SHP77 (cell line): ENCODE results near the gene PMPCB.
"Not testable (repeated sequence)": the region's sequence is repeated elsewhere in the genome, so short reads cannot be mapped to it uniquely, and the experiment has no call there.

Experiments
- DNase-seq, 2 experiments: peaks; one replicate each; lab custom pipeline; 2025; lab: John Stamatoyannopoulos, UW

The PMPCB gene

GRCh38 chr7:103296901-103297836 lies at the start of gene PMPCB:
TSS of gene PMPCB (plus strand) at chr7:103297435. CDS start at chr7:103297460, 25 bp downstream.
- DNase-seq, result peak; percentile 77 to 87

GRCh38 chr7:103253699-103254506 lies 43.3 kb upstream of the PMPCB start:
- not testable (repeated sequence) for DNase-seq

GRCh38 chr7:103264054-103264453 lies 33.2 kb upstream of the PMPCB start:
- not testable (repeated sequence) for DNase-seq

- DNase-seq, result not testable (repeated sequence)
Measured at GRCh38 chr7:103266229-103266628, 31.0 kb upstream of the PMPCB start.

DNA sequence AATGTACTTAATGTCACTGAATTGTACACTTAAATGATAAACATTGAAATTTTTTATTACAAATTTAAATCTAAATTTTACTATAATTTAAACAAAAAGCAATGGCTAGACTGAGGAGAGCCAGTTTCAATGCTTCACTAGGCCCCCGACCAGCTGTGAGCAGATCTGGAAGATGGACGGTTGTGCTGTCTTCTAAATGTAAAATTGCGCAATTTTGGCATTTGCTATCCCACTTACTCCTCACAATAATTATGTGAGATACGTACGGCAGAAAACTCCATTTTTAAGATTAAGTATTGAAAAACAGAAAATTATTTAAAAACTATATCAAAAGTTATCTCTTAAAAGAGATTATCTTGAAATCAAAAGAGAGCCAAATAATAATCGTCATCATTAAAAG lies 23.9 kb upstream of the PMPCB start:
- DNase-seq, result not testable (repeated sequence)

GRCh38 chr7:103274867-103275266 lies 22.4 kb upstream of the PMPCB start:
- DNase-seq, result not testable (repeated sequence)

- not testable (repeated sequence) for DNase-seq
Measured at GRCh38 chr7:103278195-103278594, 19.0 kb upstream of the PMPCB start.

DNA sequence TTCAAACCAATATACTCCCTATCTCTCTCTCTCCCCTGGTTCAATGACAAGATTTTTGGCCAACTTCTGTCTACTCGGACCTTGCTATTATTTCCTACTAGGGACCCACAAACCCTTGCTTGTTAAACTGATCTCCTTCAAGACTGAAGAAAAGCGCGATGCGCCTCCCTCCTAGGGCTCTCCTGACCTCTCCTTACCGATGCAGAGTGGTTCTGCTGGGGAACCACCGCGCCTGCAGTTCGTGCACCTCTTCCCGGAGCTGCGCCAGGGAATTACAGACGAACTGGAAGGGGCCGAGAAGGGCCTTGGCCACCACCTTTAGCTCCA lies 17.6 kb upstream of the PMPCB start:
- DNase-seq, result not testable (repeated sequence)

GRCh38 chr7:103279963-103280802 lies 17.1 kb upstream of the PMPCB start:
- not testable (repeated sequence) for DNase-seq

- DNase-seq, result not testable (repeated sequence)
Measured at GRCh38 chr7:103280803-103281155, 16.5 kb upstream of the PMPCB start.

DNA sequence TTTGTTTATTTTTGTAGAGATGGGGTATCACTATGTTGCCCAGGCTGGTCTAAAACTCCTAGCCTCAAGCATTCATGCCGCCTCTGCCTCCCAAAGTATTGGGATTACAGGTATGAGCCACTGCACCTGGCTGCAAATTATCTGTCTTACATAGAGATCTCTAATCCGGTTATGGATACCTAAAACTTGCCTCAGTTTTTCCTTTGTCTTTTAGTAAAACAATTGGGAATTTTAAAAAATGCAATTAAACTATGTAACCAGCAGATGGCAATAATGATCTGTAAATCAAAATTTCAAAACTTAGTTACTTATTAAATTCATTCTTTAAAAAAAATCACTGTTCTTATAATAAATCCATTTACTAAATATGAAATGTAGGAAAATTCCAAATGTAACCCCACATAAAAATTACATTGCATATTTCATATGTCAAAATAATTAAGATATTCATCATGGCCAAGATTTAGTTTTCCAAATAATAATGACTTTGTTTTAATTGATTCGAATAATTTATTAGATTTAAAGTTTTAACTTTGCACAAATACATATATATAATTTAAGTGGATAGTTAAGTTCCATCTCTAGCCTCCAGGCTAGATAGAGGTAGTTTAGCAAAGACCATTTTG lies 14.3 kb upstream of the PMPCB start:
- not testable (repeated sequence) for DNase-seq

DNA sequence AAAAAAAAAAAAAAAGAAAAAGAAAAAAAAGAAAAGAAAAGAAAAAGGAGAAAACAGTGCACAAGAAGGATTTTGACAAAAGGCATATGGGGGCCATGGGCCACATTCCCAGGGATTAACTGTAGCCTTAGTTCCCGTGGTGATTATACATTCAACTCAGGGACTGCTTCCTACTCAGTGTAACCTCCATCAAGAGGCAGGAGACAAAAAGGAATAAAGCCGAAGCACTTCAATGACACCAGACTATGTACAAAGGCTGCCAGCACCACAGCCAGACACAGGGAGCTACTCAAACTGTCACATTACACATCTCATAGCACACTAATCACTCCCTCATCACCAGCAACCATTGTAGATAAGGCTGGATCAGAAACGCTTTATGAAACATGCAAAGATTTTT lies 5.1 kb upstream of the PMPCB start:
- no peak for DNase-seq

GRCh38 chr7:103293526-103293925 lies 3.7 kb upstream of the PMPCB start:
- DNase-seq, result no peak

GRCh38 chr7:103297837-103298179 lies 573 bp downstream of the PMPCB start:
- no peak for DNase-seq

DNA sequence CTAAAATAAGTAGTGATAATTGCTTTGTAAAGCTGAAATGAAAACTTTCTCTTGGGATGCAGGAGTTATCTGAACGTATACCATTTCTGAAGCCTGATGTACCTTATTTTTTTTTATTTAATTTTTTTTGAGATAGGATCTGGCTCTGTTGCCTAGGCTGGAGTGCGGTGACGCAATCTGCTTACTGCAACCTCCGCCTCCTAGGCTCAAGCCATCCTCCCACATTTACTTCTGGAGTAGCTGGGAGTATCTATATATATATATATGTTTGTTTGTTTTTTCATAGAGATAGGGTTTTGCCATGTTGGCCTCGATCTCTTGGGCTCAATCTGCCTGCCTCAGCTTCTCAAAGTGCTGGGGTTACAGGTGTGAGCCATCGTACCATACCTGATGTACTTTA lies 2.4 kb downstream of the PMPCB start:
- no peak for DNase-seq

GRCh38 chr7:103301441-103301840 lies 4.2 kb downstream of the PMPCB start:
- DNase-seq, result no peak

GRCh38 chr7:103307503-103308231 lies 10.4 kb downstream of the PMPCB start:
- no peak for DNase-seq

- no peak for DNase-seq
Measured at GRCh38 chr7:103314852-103315251, 17.6 kb downstream of the PMPCB start.

- no peak for DNase-seq
Measured at GRCh38 chr7:103316380-103316941, 19.2 kb downstream of the PMPCB start.

DNA sequence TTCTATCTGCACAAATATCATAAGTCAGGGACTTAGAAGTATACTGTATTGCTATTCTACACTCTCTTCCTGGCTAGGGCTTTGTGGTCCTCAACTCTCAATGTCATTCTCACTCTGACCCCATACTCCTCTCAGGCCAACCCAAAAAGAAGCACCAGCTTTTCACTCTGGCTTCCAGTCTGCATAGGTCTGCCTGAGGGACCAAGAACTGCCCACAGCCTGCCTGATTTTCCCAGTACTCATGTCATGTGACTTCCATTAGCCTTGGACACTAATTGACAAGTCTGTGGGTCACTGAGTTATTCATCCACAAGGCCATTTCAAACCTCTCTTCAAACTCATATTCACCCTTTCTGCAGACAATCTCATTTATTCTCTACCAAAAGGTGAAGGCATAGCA lies 19.8 kb downstream of the PMPCB start:
- DNase-seq, result no peak

DNA sequence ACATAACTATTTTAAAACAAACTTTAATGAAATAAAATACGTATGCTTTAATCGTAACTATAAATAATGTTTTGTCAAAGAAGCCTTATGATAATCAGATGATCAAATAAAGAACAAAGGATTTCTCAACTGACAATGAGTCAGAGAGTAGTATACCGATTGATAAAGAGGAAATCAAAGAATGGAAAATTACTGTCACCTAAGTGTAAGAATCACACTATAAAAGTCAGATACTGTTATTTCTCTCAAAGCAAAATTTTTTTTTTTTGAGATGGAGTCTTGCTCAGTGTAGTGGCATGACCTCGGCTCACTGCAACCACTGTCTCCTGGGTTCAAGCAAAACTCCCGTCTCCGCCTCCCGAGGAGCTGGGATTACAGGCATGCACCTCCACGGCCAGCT lies 28.5 kb downstream of the PMPCB start:
- no peak for DNase-seq
